MG63 (cell line): ENCODE data around the gene WLS. TPM values are rescaled to one million over a fixed set of nuclear protein-coding genes. Genes with fewer than 3 reads are reported as not detected.
A peak's percentile ranks its signal among the peaks of the same experiment; 100 is the strongest.
"Not testable (repeated sequence)": the region's sequence is repeated elsewhere in the genome, so short reads cannot be mapped to it uniquely, and the experiment has no call there.

Source experiments
- DNase-seq: peaks from one replicate; pipeline ENCODE4 v3.0.0-alpha.2; 2020
- H3K27me3 ChIP-seq: fragments of 250-450 bp; sonication (Bioruptor Pico); 2 replicates; pipeline ENCODE4 v1.5.1; 2020; ENCODE audit warnings: mild to moderate bottlenecking, moderate library complexity
- H3K36me3 ChIP-seq: fragments of 250-450 bp; sonication (Bioruptor Pico); 2 replicates; pipeline ENCODE4 v1.5.1; 2020; ENCODE audit warnings: mild to moderate bottlenecking, moderate library complexity
- H3K4me3 ChIP-seq: fragments of 250-450 bp; sonication (Bioruptor Pico); 2 replicates; pipeline ENCODE4 v1.5.1; 2020; ENCODE audit warnings: mild to moderate bottlenecking, moderate library complexity
- H3K9me3 ChIP-seq: fragments of 250-450 bp; sonication (Bioruptor Pico); 2 replicates; pipeline ENCODE4 v1.5.1; 2020; ENCODE audit warnings: mild to moderate bottlenecking, moderate library complexity
- total RNA-seq: library from RNA; depleted of rRNA; stranded (reverse); fragments of >200 nt; shearing (Covaris generic); gene quantifications from 2 replicates; pipeline ENCODE4 v1.2.3, GENCODE V29; 2014; ENCODE audit warnings: low replicate concordance

WLS gene
- total RNA-seq, 1 experiment from 2014 or later = 25.4 TPM

DNA sequence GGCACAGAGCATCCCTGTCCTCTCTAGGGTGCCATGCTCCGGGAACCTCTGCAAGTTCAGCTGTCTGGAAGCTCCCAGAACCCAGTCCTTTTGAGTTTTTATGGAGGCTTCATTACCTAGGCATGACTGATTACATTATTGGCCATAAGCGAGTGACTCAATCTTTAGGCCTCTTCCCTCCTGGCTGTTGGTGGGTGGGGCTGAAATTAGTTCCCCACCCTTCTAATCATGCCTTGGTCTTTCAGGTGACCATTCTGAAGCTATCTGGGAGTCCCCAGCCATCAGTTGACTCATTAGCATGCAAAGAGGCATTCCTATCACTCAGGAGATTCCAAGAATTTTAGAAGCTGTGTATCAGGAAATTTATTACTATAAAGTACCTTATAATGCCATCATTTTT is 46.6 kb downstream of the WLS start:
- peaks cover 8% of the 10 kb centered on the region for H3K36me3 ChIP-seq
- DNase-seq = no peak
- H3K4me3 ChIP-seq = no peak overlapping the region
- H3K9me3 ChIP-seq = no peaks in the 10 kb centered on the region
- no peaks in the 10 kb centered on the region for H3K27me3 ChIP-seq

DNA sequence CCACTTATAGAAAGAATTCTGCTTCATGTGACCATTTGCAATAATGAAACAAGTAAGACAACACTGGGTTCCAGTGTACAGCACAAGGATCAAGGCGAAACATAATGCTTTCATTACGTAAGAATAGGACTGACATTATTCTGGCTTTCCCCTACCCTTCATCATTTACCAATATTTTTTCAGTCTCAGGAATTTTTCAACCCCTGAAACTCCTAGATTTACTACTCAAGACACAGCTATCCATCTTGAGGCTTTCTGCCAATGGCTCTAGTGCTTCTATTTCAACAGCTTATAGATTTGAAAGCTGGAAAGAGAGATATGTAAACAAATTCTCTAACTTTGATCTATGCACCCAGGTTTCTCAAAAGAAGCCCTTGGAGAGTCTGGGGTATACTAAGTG is 48.4 kb downstream of the WLS start:
- DNase-seq = no peak
- Histone ChIP-seq H3K4me3 (no peak overlapping the region), H3K9me3 (no peaks in the 10 kb centered on the region), H3K27me3 (no peaks in the 10 kb centered on the region), H3K36me3 (no peaks in the 10 kb centered on the region; the same call in none of the 2 replicates)

DNA sequence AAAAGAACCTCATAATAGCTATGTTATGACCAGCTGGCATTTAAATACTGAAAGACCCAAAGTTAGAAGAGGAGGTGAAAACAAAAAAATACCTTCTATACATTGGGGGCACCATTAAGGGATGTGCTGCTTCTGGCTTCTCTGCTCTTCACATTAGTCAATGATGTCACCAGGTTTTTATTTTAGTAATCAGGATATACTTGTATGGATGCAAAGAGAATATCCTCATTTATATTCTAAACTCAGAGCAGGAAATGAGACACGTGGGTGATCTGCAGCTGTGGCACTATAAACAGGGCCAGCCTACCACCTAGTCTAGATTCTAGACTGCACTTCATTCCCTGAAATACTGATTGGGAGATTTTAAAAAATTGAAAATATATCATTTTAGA is 51.2 kb downstream of the WLS start:
- H3K9me3 ChIP-seq = no peaks in the 10 kb centered on the region
- DNase-seq = no peak
- no peaks in the 10 kb centered on the region; the same call in 1 of the 2 replicates for H3K36me3 ChIP-seq
- H3K27me3 ChIP-seq = no peaks in the 10 kb centered on the region
- H3K4me3 ChIP-seq = no peak overlapping the region

DNA sequence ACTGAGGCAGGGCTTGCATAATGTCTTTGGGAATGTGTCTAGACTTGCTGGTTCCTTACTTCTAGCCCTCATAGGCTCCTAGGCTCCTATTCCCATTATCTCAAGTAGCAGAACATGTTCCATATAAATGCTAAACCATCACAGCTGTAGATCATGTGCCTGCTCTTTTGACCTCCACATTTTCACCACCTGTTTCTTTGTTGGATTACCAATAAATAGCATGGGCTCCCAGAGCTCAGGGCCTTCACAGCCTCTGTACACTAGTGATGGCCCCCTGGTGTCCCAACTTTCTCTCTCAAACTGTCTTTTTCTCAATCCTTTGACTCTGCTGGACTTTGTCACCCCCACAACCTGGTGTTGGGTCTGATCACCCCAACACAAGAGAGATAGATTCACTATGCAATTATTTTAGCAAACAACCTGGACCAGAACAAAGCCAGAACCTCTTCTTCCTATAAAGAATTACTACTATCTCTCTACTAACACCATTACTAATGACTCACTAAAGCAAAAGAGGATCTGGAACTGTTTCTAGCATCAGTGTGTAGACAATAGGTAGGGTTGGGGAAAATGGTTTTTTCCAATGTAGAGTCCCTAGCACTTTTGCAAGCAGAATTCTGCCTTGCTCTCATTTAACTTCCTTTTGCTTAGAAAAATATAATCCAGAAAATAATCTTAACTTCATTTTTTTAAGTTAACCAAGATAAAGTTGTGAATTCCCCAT is 51.7 kb downstream of the WLS start:
- Histone ChIP-seq H3K36me3 (no peaks in the 10 kb centered on the region; the same call in 1 of the 2 replicates), H3K9me3 (no peaks in the 10 kb centered on the region), H3K27me3 (no peaks in the 10 kb centered on the region), H3K4me3 (no peak overlapping the region)
- no peak for DNase-seq

DNA sequence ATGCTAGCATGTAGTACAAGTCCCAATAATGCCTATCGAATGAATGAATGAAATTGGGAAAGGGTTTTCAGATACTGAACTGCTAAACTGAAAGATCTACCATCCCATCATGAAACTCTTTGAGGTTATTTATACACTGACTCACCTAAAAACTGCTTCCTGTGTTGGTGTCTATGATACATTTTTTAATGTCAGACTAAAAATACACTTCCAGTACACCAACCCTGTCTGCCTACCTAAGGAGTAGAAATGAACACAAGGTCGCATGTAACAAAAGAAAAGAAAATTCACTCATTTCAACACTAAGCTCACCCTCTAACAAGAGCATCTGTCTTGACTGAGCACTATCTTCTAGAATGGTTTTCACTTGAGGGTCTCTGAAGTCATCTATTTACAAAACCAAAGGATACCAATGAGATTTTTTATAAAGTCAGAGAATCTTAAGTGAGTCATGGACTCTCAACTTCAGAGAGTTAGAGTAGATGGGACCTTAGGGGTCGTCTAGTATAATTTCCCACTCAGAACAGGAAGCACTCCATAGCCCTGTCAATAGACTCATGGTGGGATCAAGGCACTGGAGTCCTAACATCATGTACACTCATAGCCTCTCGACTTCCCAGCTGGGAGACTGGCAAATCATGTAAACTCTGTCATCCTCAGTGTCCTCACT is 53.4 kb downstream of the WLS start:
- Histone ChIP-seq H3K9me3 (no peaks in the 10 kb centered on the region), H3K36me3 (no peaks in the 10 kb centered on the region; the same call in 1 of the 2 replicates), H3K4me3 (no peak overlapping the region), H3K27me3 (no peaks in the 10 kb centered on the region)
- no peak for DNase-seq

DNA sequence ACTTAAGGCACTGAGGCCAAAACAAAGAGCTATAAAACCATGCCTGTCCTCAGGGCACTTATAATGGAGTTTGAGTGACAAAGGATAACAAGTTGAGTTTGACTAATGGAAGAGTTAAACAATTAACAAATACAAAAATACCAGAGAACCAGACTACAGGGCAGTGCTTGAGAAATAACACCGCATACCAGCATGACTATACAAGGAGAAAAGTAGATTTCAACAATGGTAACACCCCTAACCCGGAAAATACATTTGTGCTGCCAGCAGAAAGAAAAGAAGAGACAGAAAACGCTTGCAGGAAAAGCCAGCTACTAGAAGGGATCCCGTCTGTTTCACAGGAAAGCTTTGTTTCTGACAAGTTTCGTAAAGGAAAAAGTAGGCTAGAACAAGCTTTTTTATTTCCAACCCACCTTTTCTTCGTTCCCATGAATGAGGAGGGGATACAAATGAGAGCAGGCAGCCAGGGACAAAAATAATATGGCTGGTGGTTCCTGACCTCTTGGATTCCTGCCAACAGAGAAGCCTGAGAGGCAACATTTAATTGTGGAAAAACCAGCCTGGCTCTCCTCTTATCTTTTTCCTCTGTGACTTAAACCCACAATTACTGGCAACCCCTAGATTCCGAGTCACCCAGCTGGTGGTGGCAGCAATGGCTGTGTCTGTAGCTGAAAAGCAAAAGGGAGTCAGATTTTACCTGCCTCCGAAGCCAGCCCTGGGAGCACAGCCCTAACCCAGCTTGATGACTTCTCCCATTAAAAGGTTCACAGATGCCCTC is 56.5 kb downstream of the WLS start:
- Histone ChIP-seq H3K9me3 (no peaks in the 10 kb centered on the region), H3K4me3 (no peak overlapping the region), H3K36me3 (no peaks in the 10 kb centered on the region), H3K27me3 (no peaks in the 10 kb centered on the region)
- no peak for DNase-seq

DNA sequence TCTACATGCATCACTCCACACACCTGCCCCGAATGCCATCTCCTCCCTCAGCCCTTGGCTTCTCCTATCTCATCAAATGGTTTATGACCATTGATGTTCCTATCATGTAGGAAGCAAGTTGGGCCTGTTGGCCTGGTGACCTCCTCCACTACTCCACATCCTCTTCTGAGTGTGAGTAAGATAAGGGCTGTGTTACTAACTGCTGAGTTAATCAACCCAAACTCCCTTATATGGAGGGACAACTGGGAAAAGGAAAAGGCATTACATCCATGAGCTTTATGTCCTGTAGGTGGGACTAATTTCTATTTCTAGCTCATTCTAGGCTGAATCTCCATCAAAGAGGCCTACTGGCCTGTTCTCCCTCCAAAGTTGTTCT is 57.6 kb downstream of the WLS start:
- H3K27me3 ChIP-seq = no peaks in the 10 kb centered on the region
- no peak overlapping the region for H3K4me3 ChIP-seq
- DNase-seq = no peak
- H3K36me3 ChIP-seq = no peaks in the 10 kb centered on the region
- no peaks in the 10 kb centered on the region for H3K9me3 ChIP-seq

DNA sequence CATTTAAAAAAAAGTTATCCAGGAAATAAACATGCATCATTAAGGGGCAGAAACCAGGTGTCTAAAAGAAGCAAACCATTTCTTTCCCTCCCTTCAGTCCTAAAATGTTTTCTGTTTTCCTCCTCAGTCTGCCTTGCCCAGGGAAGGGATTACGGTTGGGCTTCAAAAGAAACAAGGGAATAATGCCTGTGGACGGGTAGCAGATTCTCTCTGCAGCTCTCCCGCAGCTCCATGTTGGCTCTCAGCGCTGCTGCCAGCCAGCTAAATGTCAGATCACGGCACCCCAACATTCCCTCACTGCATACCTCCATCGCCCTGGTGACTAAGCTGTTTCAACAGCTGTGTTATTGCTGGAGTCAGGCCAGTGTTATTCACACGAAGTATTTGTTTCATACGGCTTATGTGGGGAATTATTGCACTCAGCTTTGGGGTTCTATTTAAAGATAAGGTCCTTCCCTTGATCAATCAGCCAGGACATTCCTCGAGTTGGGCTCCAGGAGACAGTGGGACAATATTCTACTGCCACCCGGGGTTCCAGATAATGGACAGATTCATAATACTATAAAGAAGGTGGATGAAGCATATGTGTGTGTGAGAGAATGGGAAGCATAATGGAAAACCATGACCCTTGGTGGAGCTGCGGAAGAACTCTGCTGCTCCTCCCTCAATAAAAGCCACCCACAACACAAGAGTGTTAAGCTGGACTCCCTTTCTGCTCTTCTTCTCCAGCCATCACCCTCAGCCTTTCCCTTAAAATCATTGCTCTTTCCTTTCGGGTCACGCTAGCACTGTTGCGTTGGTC is 58.2 kb downstream of the WLS start:
- H3K4me3 ChIP-seq = no peak overlapping the region
- no peaks in the 10 kb centered on the region for H3K27me3 ChIP-seq
- H3K9me3 ChIP-seq = no peaks in the 10 kb centered on the region
- peak; percentile 81 for DNase-seq
- H3K36me3 ChIP-seq = no peaks in the 10 kb centered on the region

DNA sequence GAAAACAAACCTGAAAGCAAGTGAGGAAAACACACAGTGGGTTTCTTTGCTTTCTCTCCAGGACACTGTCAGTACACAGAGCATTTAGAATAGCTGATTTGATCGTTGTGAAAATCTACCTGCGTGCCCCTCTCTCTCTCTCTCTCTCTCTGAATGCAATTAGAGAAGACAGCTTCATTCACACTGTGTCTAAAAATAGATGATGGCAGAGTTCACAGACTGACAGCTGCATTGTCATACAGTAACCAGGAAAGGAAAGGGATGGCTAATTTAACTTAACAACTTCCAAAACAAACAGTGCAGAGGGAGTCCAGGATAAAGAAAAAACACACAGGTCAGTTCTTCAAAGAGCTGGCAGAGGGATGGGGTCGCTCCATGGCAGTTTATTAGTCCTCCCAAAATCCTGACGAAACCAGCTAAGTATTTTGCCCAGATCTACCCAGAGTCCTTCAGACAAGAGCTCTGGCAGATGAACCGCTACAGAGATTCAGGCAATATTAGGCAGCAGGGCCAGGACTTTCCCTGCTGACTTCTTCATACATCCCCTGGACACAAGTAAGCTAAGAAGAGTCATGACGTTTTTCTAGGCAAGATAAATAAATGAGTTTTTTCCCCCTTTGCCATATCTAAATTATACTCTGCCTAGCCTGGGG is 58.9 kb downstream of the WLS start:
- Histone ChIP-seq H3K9me3 (no peaks in the 10 kb centered on the region), H3K36me3 (no peaks in the 10 kb centered on the region), H3K4me3 (no peak overlapping the region), H3K27me3 (no peaks in the 10 kb centered on the region)
- peak; percentile 61 for DNase-seq

DNA sequence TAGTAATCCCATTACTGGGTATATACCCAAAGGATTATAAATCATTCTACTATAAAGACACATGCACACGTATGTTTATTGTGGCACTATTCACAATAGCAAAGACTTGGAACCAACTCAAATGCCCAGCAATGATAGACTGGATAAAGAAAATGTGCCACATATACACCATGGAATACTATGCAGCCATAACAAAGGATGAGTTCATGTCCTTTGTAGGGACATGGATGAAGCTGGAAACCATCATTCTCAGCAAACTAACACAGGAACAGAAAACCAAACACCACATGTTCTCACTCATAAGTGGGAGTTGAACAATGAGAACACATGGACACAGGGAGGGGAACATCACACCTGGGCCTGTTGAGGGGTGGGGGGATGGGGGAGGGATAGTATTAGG is 60.5 kb downstream of the WLS start:
- not testable (repeated sequence) for DNase-seq, H3K27me3 ChIP-seq, H3K36me3 ChIP-seq, H3K9me3 ChIP-seq, H3K4me3 ChIP-seq

DNA sequence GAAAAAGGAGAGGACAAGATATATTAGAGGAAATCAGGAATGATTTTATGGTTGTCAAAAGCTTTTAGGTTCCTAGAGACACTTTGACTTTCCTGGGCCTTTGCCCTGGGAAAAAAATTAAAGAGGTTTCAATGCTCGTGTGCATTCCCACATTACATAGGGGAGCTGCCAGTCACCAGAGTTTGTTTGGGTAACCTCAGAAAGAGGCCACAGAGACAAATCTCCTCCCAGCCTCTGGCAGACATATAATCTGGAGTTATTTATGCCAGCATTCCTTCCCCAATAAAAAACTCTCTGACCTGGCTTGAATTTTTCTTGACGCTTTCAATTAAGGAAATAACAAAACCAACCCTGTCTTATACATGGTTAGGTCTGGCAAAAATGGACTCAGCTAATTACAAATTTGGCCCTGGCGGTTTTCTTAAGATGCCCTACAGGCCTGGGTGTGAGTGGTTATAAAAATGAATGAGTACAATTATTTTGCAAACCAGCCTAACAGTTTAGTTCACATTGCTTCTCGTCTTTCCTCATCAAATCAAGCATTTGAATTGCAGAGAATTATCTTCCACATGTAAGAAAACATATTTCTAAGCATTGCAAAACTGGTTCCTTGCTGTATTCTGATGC is 63.7 kb downstream of the WLS start:
- no peak for DNase-seq
- Histone ChIP-seq H3K36me3 (no peaks in the 10 kb centered on the region), H3K9me3 (no peaks in the 10 kb centered on the region), H3K27me3 (no peaks in the 10 kb centered on the region), H3K4me3 (no peak overlapping the region)

DNA sequence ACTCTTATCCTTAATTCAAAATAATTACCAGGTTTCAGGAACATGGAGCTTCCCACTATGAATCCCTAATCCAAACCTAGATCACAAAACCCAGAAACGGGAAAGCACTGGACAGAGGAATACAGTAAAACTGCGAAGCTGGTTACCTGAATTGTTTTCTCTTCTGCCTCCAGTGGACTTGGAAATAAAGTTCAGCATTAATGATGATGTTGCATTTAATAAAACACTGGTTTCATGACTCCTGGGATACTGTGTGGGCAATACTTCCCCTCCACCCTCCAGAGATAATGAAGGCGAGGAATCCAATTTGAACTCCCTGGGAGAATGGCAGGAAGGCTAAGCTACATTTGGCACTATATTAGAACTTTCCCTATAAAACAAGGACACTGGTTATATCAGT is 65.1 kb downstream of the WLS start:
- no peak for DNase-seq
- no peak overlapping the region for H3K4me3 ChIP-seq

DNA sequence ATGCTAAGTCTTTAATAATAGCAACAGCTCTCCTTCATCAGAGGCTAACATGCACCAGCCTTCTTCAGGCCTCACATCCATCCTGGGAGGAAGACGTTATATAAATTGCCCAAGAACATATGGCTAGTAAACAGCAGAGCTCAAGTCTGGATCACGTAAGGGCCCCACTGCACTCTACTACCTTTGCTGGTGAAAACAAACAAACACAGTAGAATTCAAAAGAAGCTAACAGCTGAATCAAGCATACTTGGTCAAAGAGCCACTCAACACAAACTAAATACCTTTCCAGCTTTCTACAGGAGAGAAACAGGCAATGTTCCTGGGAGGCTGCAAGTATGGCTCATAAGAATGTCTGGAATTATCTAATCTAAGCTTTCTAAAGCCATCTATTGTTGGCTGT is 66.0 kb downstream of the WLS start:
- no peak overlapping the region for H3K4me3 ChIP-seq
- no peaks in the 10 kb centered on the region for H3K27me3 ChIP-seq
- DNase-seq = no peak
- H3K36me3 ChIP-seq = no peaks in the 10 kb centered on the region
- no peaks in the 10 kb centered on the region for H3K9me3 ChIP-seq

More for the DNA sequence above, 65.1 kb downstream of the WLS start:
- Histone ChIP-seq H3K9me3 (no peaks in the 10 kb centered on the region), H3K27me3 (no peaks in the 10 kb centered on the region), H3K36me3 (no peaks in the 10 kb centered on the region)

DNA sequence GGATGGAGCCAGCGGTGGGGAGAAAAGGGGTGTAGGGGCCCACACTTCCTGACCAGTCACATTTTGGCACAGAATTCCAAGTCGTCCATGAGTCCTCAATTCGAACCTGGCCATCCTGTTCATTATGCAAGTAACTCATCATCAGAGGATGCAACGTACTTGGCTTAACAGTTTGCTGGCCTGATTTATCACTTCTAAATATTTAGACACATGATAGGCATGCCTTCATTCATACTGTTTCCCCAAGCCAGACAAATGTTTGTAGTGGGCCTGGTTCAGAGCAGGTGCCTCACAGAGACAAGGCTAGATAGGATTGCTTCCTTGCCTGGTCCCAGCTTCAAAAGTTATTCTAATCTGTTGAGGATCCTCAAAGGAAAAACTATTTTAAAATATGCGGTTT is 66.7 kb downstream of the WLS start:
- H3K4me3 ChIP-seq = no peak overlapping the region
- no peaks in the 10 kb centered on the region for H3K9me3 ChIP-seq
- H3K27me3 ChIP-seq = no peaks in the 10 kb centered on the region
- H3K36me3 ChIP-seq = no peaks in the 10 kb centered on the region
- no peak for DNase-seq

DNA sequence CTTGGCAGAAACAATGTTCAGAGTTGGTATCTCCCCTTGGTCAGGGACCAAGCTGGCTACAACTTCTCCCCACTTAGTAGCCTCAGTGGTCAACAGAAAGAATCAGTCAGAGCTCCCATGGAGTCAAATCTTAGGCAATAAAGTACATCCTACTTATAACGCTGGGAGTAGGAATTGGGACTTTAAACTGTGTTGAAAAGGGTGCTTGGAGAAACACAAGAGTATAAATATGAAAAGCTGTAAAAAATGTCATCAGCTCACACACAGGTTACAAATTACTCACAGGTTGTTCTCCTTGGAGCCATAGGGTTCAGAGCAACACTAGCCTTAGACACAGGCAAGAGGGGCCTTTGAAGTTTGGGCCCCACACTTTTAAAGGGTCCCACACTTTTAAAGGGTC is 67.4 kb downstream of the WLS start:
- no peak for DNase-seq
- Histone ChIP-seq H3K9me3 (no peaks in the 10 kb centered on the region), H3K36me3 (no peaks in the 10 kb centered on the region), H3K27me3 (no peaks in the 10 kb centered on the region), H3K4me3 (no peak overlapping the region)

DNA sequence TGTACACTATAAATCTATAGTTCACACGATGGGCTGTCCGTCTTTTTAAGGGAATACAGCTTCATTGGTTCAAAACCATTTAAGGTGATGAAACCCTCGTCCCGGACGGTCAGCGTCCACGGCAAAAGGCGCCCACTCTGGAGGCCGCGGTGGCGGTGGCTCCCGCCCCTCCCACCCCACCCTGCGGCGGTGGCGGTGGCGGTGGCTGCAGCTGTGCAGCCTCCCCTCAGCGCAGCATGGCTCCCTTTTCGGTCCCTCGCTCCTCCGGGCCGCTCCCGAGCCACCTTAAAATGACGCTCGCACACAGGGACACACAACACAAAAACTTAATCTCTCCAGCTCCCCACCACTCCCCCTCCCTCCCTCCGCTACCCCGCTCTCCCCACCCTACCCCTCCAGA is 69.1 kb downstream of the WLS start:
- Histone ChIP-seq H3K27me3 (no peaks in the 10 kb centered on the region), H3K36me3 (no peaks in the 10 kb centered on the region), H3K9me3 (no peaks in the 10 kb centered on the region), H3K4me3 (no peak overlapping the region)
- DNase-seq = no peak
